ENCODE results near the gene FOCAD.

FOCAD gene

DNA sequence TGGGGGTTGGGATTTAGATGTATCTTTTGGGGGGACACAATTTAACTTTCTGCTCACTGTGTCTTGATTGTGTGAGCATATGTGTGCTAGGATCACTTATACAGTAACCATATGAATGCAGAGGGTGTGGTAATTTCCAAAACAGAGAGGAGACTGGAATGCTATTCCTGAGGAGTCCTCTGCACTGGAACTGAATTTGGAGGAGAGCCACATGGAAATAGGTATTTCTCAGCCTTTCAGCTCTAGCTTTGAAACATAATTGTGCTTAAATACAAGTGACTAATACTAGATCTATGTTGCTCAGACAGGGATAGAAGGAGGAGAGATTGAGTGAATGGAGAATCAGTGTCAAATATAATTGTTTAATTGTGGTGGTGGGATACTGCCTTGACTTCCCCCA, 45.5 kb downstream of the FOCAD start:
- no peak for TF ChIP-seq EZH2phosphoT487 (IDR thresholded peaks at IDR 0.05; ENCODE audit: borderline replicate concordance)
- TF ChIP-seq, protein P1, sequence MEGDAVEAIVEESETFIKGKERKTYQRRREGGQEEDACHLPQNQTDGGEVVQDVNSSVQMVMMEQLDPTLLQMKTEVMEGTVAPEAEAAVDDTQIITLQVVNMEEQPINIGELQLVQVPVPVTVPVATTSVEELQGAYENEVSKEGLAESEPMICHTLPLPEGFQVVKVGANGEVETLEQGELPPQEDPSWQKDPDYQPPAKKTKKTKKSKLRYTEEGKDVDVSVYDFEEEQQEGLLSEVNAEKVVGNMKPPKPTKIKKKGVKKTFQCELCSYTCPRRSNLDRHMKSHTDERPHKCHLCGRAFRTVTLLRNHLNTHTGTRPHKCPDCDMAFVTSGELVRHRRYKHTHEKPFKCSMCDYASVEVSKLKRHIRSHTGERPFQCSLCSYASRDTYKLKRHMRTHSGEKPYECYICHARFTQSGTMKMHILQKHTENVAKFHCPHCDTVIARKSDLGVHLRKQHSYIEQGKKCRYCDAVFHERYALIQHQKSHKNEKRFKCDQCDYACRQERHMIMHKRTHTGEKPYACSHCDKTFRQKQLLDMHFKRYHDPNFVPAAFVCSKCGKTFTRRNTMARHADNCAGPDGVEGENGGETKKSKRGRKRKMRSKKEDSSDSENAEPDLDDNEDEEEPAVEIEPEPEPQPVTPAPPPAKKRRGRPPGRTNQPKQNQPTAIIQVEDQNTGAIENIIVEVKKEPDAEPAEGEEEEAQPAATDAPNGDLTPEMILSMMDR (conservative IDR thresholded peaks at IDR 0.05; ENCODE audit: low read length): no peak
- H3K9me2 ChIP-seq (replicated peaks; ENCODE audit: low read depth, low read length): no peaks in the 10 kb centered on the region
- H3K4me2 ChIP-seq (ENCODE audit: low read depth, low read length, poor library complexity, severe bottlenecking): no peak overlapping the region
- no peaks in the 10 kb centered on the region for H3K9me3 ChIP-seq (ENCODE audit: insufficient read depth, low read depth, low read length)
- peaks cover 36% of the 10 kb centered on the region for H3K4me1 ChIP-seq (ENCODE audit: insufficient read depth, low read length, poor library complexity, severe bottlenecking)
- H2AFZ ChIP-seq (ENCODE audit: low read length): no peak overlapping the region
- no peaks in the 10 kb centered on the region for H3K27me3 ChIP-seq (ENCODE audit: insufficient read depth, low read length, poor library complexity, severe bottlenecking)
- H3K36me3 ChIP-seq (ENCODE audit: insufficient read depth, low read length): peaks cover 11% of the 10 kb centered on the region
- H3K4me3 ChIP-seq (ENCODE audit: low read length, poor library complexity, severe bottlenecking): no peak overlapping the region
- no peak overlapping the region for H3K9ac ChIP-seq (ENCODE audit: low read depth, low read length, poor library complexity, severe bottlenecking)
- H4K20me1 ChIP-seq (ENCODE audit: insufficient read depth, low read length, poor library complexity, severe bottlenecking): no peaks in the 10 kb centered on the region
- no peaks in the 10 kb centered on the region for H3K79me2 ChIP-seq (ENCODE audit: insufficient read depth, low read length)
- no peaks in the 10 kb centered on the region for H3F3A ChIP-seq (ENCODE audit: low read depth)

DNA sequence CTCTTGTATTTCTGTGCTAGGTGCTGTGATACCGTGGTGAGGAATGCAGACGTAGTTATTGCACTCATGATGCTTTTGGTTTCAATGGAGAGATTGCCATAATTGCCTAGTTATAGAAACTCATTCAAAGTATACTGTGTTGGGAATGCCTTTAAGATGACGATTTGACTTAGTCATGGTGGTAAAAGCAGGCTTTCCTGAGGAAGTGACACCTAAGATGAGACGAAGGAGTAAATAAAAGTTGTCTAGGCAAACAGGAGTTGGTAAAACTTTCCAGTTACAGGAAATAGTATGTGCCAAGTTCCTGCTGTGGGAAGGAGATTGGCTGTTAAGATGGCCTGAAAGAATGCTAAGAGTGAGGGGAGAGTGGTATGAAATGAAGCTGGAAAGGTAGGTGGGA, 48.1 kb downstream of the FOCAD start:
- TF ChIP-seq, protein P1 (conservative IDR thresholded peaks at IDR 0.05; ENCODE audit: low read length): no peak
- no peak for TF ChIP-seq EZH2phosphoT487 (IDR thresholded peaks at IDR 0.05; ENCODE audit: borderline replicate concordance)
- no peaks in the 10 kb centered on the region for H3K9me3 ChIP-seq (ENCODE audit: insufficient read depth, low read depth, low read length)
- H3K27me3 ChIP-seq (ENCODE audit: insufficient read depth, low read length, poor library complexity, severe bottlenecking): no peaks in the 10 kb centered on the region
- peaks cover 20% of the 10 kb centered on the region for H3K4me1 ChIP-seq (ENCODE audit: insufficient read depth, low read length, poor library complexity, severe bottlenecking)
- H3F3A ChIP-seq (ENCODE audit: low read depth): no peaks in the 10 kb centered on the region
- H3K9me2 ChIP-seq (replicated peaks; ENCODE audit: low read depth, low read length): no peaks in the 10 kb centered on the region
- no peak overlapping the region for H3K4me3 ChIP-seq (ENCODE audit: low read length, poor library complexity, severe bottlenecking)
- peaks cover 4% of the 10 kb centered on the region; the same call in 1 of the 2 replicates for H3K36me3 ChIP-seq (ENCODE audit: insufficient read depth, low read length)
- H4K20me1 ChIP-seq (ENCODE audit: insufficient read depth, low read length, poor library complexity, severe bottlenecking): no peaks in the 10 kb centered on the region
- H3K4me2 ChIP-seq (ENCODE audit: low read depth, low read length, poor library complexity, severe bottlenecking): peak overlapping the region; percentile 24
- H2AFZ ChIP-seq (ENCODE audit: low read length): no peak overlapping the region
- no peaks in the 10 kb centered on the region for H3K79me2 ChIP-seq (ENCODE audit: insufficient read depth, low read length)
- H3K9ac ChIP-seq (ENCODE audit: low read depth, low read length, poor library complexity, severe bottlenecking): no peak overlapping the region

DNA sequence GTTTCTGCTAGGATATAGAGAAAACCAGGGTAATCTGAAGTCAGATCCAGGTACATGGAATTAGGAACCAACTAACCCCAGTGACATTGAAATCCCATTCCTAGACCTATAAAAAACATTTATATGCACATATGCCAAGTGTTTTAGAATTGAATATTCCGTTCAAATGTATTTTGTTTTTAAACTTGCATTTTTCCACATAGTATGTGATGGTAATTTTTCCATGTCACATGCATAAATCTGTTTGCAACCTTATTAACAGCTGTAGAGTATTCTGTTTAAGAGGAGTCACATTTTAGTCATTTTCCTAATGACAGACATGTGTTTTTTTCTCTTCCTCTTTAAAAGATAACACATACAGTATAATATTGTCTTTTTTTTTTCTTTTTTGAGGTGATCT, 50.2 kb downstream of the FOCAD start:
- Histone ChIP-seq H3F3A (ENCODE audit: low read depth) (no peaks in the 10 kb centered on the region), H3K79me2 (ENCODE audit: insufficient read depth, low read length) (no peaks in the 10 kb centered on the region), H3K9ac (ENCODE audit: low read depth, low read length, poor library complexity, severe bottlenecking) (no peak overlapping the region), H3K27me3 (ENCODE audit: insufficient read depth, low read length, poor library complexity, severe bottlenecking) (no peaks in the 10 kb centered on the region), H3K4me1 (ENCODE audit: insufficient read depth, low read length, poor library complexity, severe bottlenecking) (peaks cover 10% of the 10 kb centered on the region), H3K4me3 (ENCODE audit: low read length, poor library complexity, severe bottlenecking) (no peak overlapping the region), H3K4me2 (ENCODE audit: low read depth, low read length, poor library complexity, severe bottlenecking) (no peak overlapping the region), H3K36me3 (ENCODE audit: insufficient read depth, low read length) (peaks cover 12% of the 10 kb centered on the region; the same call in 1 of the 2 replicates), H4K20me1 (ENCODE audit: insufficient read depth, low read length, poor library complexity, severe bottlenecking) (no peaks in the 10 kb centered on the region), H2AFZ (ENCODE audit: low read length) (no peak overlapping the region), H3K9me3 (ENCODE audit: insufficient read depth, low read depth, low read length) (no peaks in the 10 kb centered on the region), H3K9me2 (replicated peaks; ENCODE audit: low read depth, low read length) (no peaks in the 10 kb centered on the region)
- TF ChIP-seq, protein P1 (conservative IDR thresholded peaks at IDR 0.05; ENCODE audit: low read length): no peak
- TF ChIP-seq EZH2phosphoT487 (IDR thresholded peaks at IDR 0.05; ENCODE audit: borderline replicate concordance): no peak
